Vagina (tissue), 2 donors: Measurements from ENCODE around the gene TK1.

Source experiments
- POLR2A ChIP-seq, 2 donors: fragments of 450-650 bp; IDR thresholded peaks; one replicate each; pipeline ENCODE4 v1.6.1; 2017; ENCODE audit warnings: antibody characterized with exemption in 2 of 2, mild to moderate bottlenecking in 2 of 2, moderate library complexity in 2 of 2
- POLR2AphosphoS5 ChIP-seq, 2 donors: sonication (generic); formaldehyde crosslinking; IDR thresholded peaks; one replicate each; pipeline ENCODE4 v1.9.0; 2017; ENCODE audit warnings: antibody characterized with exemption in 2 of 2, mild to moderate bottlenecking in 2 of 2, low read depth in 1 of 2; ENCODE audit not compliant: insufficient read depth in 1 of 2
- TF ChIP-seq, protein P1 (sequence below), 3 experiments: fragments of 450-650 bp in 2 of 3; fragments of 200-600 bp in 1 of 3; sonication (generic) in 1 of 3; IDR thresholded peaks; one replicate each; pipeline ENCODE4 v1.5.1; 2017 to 2019; ENCODE audit warnings: antibody characterized with exemption in 3 of 3, mild to moderate bottlenecking in 2 of 3, moderate library complexity in 2 of 3

DNA sequence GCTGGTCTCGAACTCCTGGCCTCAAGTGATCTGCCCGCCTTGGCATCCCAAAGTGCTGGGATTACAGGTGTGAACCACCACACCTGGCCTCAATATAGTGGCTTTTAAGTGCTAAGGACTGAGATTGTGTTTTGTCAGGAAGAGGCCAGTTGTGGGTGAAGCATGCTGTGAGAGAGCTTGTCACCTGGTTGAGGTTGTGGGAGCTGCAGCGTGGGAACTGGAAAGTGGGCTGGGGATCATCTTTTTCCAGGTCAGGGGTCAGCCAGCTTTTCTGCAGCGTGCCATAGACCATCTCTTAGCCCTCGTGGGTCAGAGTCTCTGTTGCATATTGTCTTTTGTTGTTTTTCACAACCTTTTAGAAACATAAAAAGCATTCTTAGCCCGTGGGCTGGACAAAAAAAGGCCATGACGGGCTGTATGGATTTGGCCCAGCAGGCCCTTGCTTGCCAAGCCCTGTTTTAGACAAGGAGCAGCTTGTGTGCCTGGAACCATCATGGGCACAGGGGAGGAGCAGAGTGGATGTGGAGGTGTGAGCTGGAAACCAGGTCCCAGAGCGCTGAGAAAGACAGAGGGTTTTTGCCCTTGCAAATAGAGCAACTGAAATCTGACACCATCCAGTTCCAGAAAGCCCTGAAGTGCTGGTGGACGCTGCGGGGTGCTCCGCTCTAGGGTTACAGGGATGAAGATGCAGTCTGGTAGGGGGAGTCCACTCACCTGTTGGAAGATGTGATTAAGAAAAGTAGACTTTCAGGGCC lies 32.7 kb upstream of the TK1 start:
- TF ChIP-seq, protein P1, sequence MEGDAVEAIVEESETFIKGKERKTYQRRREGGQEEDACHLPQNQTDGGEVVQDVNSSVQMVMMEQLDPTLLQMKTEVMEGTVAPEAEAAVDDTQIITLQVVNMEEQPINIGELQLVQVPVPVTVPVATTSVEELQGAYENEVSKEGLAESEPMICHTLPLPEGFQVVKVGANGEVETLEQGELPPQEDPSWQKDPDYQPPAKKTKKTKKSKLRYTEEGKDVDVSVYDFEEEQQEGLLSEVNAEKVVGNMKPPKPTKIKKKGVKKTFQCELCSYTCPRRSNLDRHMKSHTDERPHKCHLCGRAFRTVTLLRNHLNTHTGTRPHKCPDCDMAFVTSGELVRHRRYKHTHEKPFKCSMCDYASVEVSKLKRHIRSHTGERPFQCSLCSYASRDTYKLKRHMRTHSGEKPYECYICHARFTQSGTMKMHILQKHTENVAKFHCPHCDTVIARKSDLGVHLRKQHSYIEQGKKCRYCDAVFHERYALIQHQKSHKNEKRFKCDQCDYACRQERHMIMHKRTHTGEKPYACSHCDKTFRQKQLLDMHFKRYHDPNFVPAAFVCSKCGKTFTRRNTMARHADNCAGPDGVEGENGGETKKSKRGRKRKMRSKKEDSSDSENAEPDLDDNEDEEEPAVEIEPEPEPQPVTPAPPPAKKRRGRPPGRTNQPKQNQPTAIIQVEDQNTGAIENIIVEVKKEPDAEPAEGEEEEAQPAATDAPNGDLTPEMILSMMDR (IDR thresholded peaks at IDR 0.05): no peak
- TF ChIP-seq POLR2AphosphoS5 (IDR thresholded peaks at IDR 0.05; ENCODE audit: insufficient read depth in 1 of 2, low read depth in 1 of 2) (no peak), POLR2A (IDR thresholded peaks at IDR 0.05) (no peak)
